HepG2 (cell line): ENCODE measurements around the gene IL22RA1. TPM values are rescaled to one million over a fixed set of nuclear protein-coding genes. Genes with fewer than 3 reads are reported as not detected.

ENCODE experiments used
- CEBPZ ChIP-seq: IDR thresholded peaks from 2 replicates; pipeline ENCODE4 v1.6.1; 2012; ENCODE audit warnings: low read length, improper control_type of control experiment
- HOMEZ ChIP-seq: IDR thresholded peaks from 2 replicates; pipeline ENCODE4 v1.6.1; 2016; ENCODE audit warnings: low read depth
- HOXA3 ChIP-seq: sonication (generic); formaldehyde crosslinking; IDR thresholded peaks from 2 replicates; pipeline ENCODE4 v1.5.0; 2020; ENCODE audit warnings: missing genetic modification reagents
- KDM6A ChIP-seq: IDR thresholded peaks from 2 replicates; pipeline ENCODE4 v1.6.1; 2016; ENCODE audit warnings: low read depth
- MEIS1 ChIP-seq: sonication (generic); formaldehyde crosslinking; IDR thresholded peaks from 2 replicates; pipeline ENCODE4 v1.9.0; 2021; ENCODE audit warnings: mild to moderate bottlenecking, missing genetic modification reagents, moderate library complexity, borderline replicate concordance
- RFXAP ChIP-seq: sonication (generic); formaldehyde crosslinking; IDR thresholded peaks from 2 replicates; pipeline ENCODE4 v1.4.0; 2020; ENCODE audit warnings: missing genetic modification reagents, borderline replicate concordance
- SCMH1 ChIP-seq: sonication (generic); formaldehyde crosslinking; IDR thresholded peaks from 2 replicates; pipeline ENCODE4 v1.9.0; 2021; ENCODE audit warnings: missing genetic modification reagents, mild to moderate bottlenecking, borderline replicate concordance
- SOX13 ChIP-seq, 3 experiments: fragments of 450-650 bp in 1 of 3; sonication (generic) in 1 of 3; formaldehyde crosslinking in 1 of 3; IDR thresholded peaks in 2 of 3; conservative IDR thresholded peaks in 1 of 3; 2 replicates each; pipeline versions ENCODE4 v1.5.0 to v1.6.1; 2016 to 2020; ENCODE audit warnings: antibody characterized with exemption in 1 of 3, mild to moderate bottlenecking in 1 of 3, missing compliant biosample characterization in 1 of 3, missing genetic modification reagents in 1 of 3, moderate library complexity in 1 of 3
- TCF7 ChIP-seq: sonication (generic); IDR thresholded peaks from 2 replicates; pipeline ENCODE4 v1.6.1; 2016; ENCODE audit warnings: antibody characterized with exemption, low read depth
- THAP11 ChIP-seq: IDR thresholded peaks from 2 replicates; pipeline ENCODE4 v1.6.1; 2016; ENCODE audit warnings: missing biosample characterization, missing genetic modification reagents
- TMF1 ChIP-seq: sonication (generic); formaldehyde crosslinking; IDR thresholded peaks from 2 replicates; pipeline ENCODE4 v1.8.1; 2022; ENCODE audit warnings: low read depth, missing genetic modification reagents
- ZFP41 ChIP-seq: sonication (generic); formaldehyde crosslinking; IDR thresholded peaks from 2 replicates; pipeline ENCODE4 v1.4.0; 2020; ENCODE audit warnings: mild to moderate bottlenecking, missing genetic modification reagents, borderline replicate concordance
- ZFP90 ChIP-seq: sonication (generic); formaldehyde crosslinking; IDR thresholded peaks from 2 replicates; pipeline ENCODE4 v1.8.0; 2022; ENCODE audit warnings: missing genetic modification reagents, mild to moderate bottlenecking, inconsistent platforms, borderline replicate concordance
- ZKSCAN1 ChIP-seq: fragments of 150-350 bp; IDR thresholded peaks from 2 replicates; pipeline ENCODE4 v1.6.1; 2014; ENCODE audit warnings: low read length
- ZNF317 ChIP-seq: sonication (generic); formaldehyde crosslinking; IDR thresholded peaks from 2 replicates; pipeline ENCODE4 v1.5.0; 2020; ENCODE audit warnings: mild to moderate bottlenecking, missing genetic modification reagents
- ZNF33B ChIP-seq: sonication (generic); formaldehyde crosslinking; IDR thresholded peaks from 2 replicates; pipeline ENCODE4 v1.5.1; 2020; ENCODE audit warnings: mild to moderate bottlenecking, missing genetic modification reagents
- ZNF576 ChIP-seq: sonication (generic); formaldehyde crosslinking; IDR thresholded peaks from 2 replicates; pipeline ENCODE4 v1.4.0; 2020; ENCODE audit warnings: mild to moderate bottlenecking, missing genetic modification reagents
- ZNF816 ChIP-seq: sonication (generic); formaldehyde crosslinking; IDR thresholded peaks from 2 replicates; pipeline ENCODE4 v1.8.0; 2022; ENCODE audit warnings: missing genetic modification reagents, mild to moderate bottlenecking, borderline replicate concordance
- ZNF83 ChIP-seq: sonication (generic); formaldehyde crosslinking; IDR thresholded peaks from 2 replicates; pipeline ENCODE4 v1.4.0; 2020; ENCODE audit warnings: missing genetic modification reagents, mild to moderate bottlenecking, borderline replicate concordance
- polyA plus RNA-seq, 8 experiments: library from polyadenylated mRNA; depleted of rRNA in 3 of 8; stranded (reverse) in 7 of 8; unstranded in 1 of 8; fragments of >200 nt; fragmentation: Illumina TruSeq in 4 of 8; extraction: Trizol in 4 of 8; gene quantifications; 2 replicates each; pipeline versions ENCODE4 v1.2.1 to v1.2.3, GENCODE V29; 2011 to 2016; ENCODE audit warnings: low read depth in 4 of 8, missing spikeins in 1 of 8, mixed read lengths in 1 of 8; ENCODE audit not compliant: insufficient read depth in 1 of 8
- total RNA-seq, 5 experiments: library from RNA; depleted of rRNA; stranded (reverse); fragments of >200 nt; fragmentation: Illumina TruSeq; extraction: Trizol; gene quantifications; 2 replicates each; pipeline ENCODE4 v1.2.3, GENCODE V29; 2016; ENCODE audit warnings: low read depth in 1 of 5
- TF ChIP-seq, protein P1 (sequence below): sonication (generic); formaldehyde crosslinking; IDR thresholded peaks from 2 replicates; pipeline ENCODE4 v1.4.0; 2020; ENCODE audit warnings: missing genetic modification reagents

The IL22RA1 gene
- total and polyA plus RNA-seq, 2 of the 13 experiments (the other 11 are each of a cell fraction or from before 2014, with no cell fraction given): 4.4 to 10.2 TPM

DNA sequence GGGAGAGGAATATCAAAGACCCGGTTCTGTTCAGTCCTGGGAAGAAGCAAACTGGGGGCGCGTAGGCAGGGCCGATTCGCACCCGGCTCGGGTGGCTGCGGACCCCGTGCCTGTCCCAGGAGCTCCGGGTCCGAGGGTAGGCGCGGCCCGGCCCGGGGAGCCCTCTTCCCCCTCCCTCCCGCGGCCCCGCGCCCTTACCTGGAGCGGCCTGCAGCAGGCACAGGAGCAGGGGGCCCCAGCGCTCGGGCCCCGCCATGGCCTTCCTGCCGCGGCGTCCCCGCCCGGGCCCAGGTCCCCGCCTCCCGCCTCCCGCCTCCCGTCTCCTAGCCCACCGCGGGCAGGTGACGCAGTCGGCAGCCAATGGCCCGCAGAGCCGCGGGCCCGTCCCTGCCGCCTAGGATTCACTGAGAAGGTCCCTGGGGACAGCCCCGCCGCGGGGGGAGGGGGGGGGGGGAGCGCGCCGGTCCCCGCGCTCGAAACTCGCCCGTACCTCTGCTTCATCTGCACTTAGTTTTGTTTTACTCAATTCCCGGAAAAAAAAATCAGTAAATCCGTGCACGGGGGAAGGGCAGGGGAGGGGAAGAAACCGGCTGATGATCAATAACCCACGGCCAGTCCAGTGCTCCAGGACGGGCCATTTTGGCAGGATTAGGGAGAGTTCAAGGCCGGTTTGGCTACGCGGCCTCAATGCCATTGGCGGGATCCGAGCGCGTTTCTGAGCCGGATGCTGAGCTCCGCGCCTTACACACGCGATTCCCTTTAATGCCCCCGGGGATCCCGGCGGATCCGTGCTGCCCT lies 44.3 kb upstream of the IL22RA1 start, which contains the start of gene IFNLR1 (continued):
- TF ChIP-seq ZKSCAN1 (no peak), SOX13 (IDR thresholded peaks at IDR 0.05) (no peak), SOX13 (CRISPR knock-in tag; conservative IDR thresholded peaks at IDR 0.05 in 1 of 2, IDR thresholded peaks at IDR 0.05 in 1 of 2) (no peak; a peak in 1 of 4 replicates), ZFP41 (CRISPR knock-in tag) (no peak), TMF1 (0 out of 2 replicates have a peak, but pooled peaks have one; percentile 37), THAP11 (CRISPR knock-in tag) (no peak), ZNF576 (CRISPR knock-in tag) (no peak), ZNF83 (CRISPR knock-in tag) (no peak), HOXA3 (CRISPR knock-in tag) (peak; percentile 23), MEIS1 (CRISPR knock-in tag) (peak; percentile 44; the same call in 1 of the 2 replicates), KDM6A (no peak), CEBPZ (no peak), ZFP90 (CRISPR knock-in tag) (no peak; the same call in 1 of the 2 replicates), HOMEZ (CRISPR knock-in tag) (no peak), TCF7 (no peak), SCMH1 (no peak), ZNF816 (no peak), ZNF317 (CRISPR knock-in tag) (no peak; the same call in 1 of the 2 replicates), RFXAP (CRISPR knock-in tag) (0 out of 2 replicates have a peak, but pooled peaks have one; percentile 22), ZNF33B (CRISPR knock-in tag) (no peak)
- TF ChIP-seq, protein P1, sequence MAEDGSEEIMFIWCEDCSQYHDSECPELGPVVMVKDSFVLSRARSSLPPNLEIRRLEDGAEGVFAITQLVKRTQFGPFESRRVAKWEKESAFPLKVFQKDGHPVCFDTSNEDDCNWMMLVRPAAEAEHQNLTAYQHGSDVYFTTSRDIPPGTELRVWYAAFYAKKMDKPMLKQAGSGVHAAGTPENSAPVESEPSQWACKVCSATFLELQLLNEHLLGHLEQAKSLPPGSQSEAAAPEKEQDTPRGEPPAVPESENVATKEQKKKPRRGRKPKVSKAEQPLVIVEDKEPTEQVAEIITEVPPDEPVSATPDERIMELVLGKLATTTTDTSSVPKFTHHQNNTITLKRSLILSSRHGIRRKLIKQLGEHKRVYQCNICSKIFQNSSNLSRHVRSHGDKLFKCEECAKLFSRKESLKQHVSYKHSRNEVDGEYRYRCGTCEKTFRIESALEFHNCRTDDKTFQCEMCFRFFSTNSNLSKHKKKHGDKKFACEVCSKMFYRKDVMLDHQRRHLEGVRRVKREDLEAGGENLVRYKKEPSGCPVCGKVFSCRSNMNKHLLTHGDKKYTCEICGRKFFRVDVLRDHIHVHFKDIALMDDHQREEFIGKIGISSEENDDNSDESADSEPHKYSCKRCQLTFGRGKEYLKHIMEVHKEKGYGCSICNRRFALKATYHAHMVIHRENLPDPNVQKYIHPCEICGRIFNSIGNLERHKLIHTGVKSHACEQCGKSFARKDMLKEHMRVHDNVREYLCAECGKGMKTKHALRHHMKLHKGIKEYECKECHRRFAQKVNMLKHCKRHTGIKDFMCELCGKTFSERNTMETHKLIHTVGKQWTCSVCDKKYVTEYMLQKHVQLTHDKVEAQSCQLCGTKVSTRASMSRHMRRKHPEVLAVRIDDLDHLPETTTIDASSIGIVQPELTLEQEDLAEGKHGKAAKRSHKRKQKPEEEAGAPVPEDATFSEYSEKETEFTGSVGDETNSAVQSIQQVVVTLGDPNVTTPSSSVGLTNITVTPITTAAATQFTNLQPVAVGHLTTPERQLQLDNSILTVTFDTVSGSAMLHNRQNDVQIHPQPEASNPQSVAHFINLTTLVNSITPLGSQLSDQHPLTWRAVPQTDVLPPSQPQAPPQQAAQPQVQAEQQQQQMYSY (CRISPR knock-in tag): no peak; the same call in 1 of the 2 replicates
